Thyroid gland (tissue), 4 donors: ENCODE results near the gene HDAC9. TPM values are rescaled to one million over a fixed set of nuclear protein-coding genes. Genes with fewer than 3 reads are reported as not detected.

ENCODE experiments used
- DNase-seq, 2 donors: peaks; one replicate each; pipeline ENCODE4 v3.0.0-alpha.2; 2019
- H3K27ac ChIP-seq, 3 donors: fragments of 200-600 bp; sonication (generic); 1 replicate in 2 of 3; 2 replicates in 1 of 3; pipeline ENCODE4 v1.5.1; 2016 to 2019; ENCODE audit warnings: mild to moderate bottlenecking in 1 of 3, moderate library complexity in 1 of 3
- H3K27me3 ChIP-seq: fragments of 200-600 bp; sonication (generic); one replicate; pipeline ENCODE4 v1.5.1; 2019
- H3K36me3 ChIP-seq, 2 donors: fragments of 200-600 bp; sonication (generic); one replicate each; pipeline ENCODE4 v1.5.1; 2016 to 2019
- H3K4me1 ChIP-seq, 2 donors: fragments of 200-600 bp; sonication (generic); one replicate each; pipeline ENCODE4 v1.5.1; 2017 to 2019
- H3K4me3 ChIP-seq, 3 donors: fragments of 200-600 bp; sonication (generic); replicated peaks in 1 of 3; 1 replicate in 2 of 3; 2 replicates in 1 of 3; pipeline ENCODE4 v1.5.1; 2016; ENCODE audit warnings: mild to moderate bottlenecking in 1 of 3
- H3K9me3 ChIP-seq: fragments of 200-600 bp; sonication (generic); one replicate; pipeline ENCODE4 v1.5.1; 2017
- CTCF ChIP-seq, 6 experiments: fragments of 200-600 bp in 3 of 6; fragments of 450-650 bp in 3 of 6; sonication (generic) in 3 of 6; IDR thresholded peaks; one replicate each; pipeline ENCODE4 v1.5.1; 2016 to 2019; ENCODE audit warnings: antibody characterized with exemption in 6 of 6, mild to moderate bottlenecking in 2 of 6, inconsistent platforms in 1 of 6, moderate library complexity in 1 of 6
- POLR2A ChIP-seq, 2 donors: fragments of 450-650 bp; IDR thresholded peaks; one replicate each; pipeline ENCODE4 v1.6.1; 2017; ENCODE audit warnings: antibody characterized with exemption in 2 of 2, mild to moderate bottlenecking in 2 of 2, moderate library complexity in 1 of 2
- WGBS, 2 donors: methylation state at CpG; one replicate each; pipeline ENCODE4 v1.1.5; 2017; 5-methylcytosine and 5-hydroxymethylcytosine counted together
- intact Hi-C: fragments of 100-400 bp; cut with DNase I; formaldehyde crosslinking; loops from one replicate; pipeline ENCODE4 v1.15.1; 2023
- total RNA-seq, 4 donors: library from RNA; depleted of rRNA; stranded (reverse); fragments of >200 nt; gene quantifications; one replicate each; pipeline ENCODE4 v1.2.3, GENCODE V29; 2016

Gene HDAC9
- total RNA-seq, 4 donors from 2014 or later, result 5.4 to 28.2 (median 7.2) TPM

DNA sequence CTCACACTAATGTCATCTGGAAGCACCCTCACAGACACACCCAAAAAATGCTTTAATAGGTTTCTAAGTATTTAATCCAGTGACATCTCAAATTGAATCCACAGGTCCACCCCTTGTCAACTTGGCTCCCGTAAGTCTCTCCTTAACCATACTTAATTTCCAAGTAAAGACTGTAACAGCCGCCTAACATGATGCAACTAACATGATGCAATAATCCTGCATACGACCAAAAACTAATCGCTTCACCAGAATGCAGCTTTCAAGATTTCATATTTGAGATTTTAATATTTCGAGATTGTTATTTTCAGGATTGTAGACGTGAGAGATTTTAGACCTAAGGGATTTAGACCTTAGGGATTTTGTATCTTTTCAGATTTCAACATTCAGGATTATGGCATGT, 3.7 kb upstream of the HDAC9 start:
- no peaks in the 10 kb centered on the region for H3K36me3 ChIP-seq
- no peaks in the 10 kb centered on the region for H3K9me3 ChIP-seq
- H3K27me3 ChIP-seq, result no peaks in the 10 kb centered on the region
- DNase-seq, result no peak
- intact Hi-C loops, result no loop called here
- H3K27ac ChIP-seq, result no peak overlapping the region
- WGBS, 2 donors, result 96 to 98% methylated on average over 6 of the region's 6 CpGs
- H3K4me3 ChIP-seq, result no peak overlapping the region
- TF ChIP-seq CTCF (IDR thresholded peaks at IDR 0.05) (no peak), POLR2A (IDR thresholded peaks at IDR 0.05) (no peak)
- peaks cover 0 to 9% of the 10 kb centered on the region in 2 donors for H3K4me1 ChIP-seq

DNA sequence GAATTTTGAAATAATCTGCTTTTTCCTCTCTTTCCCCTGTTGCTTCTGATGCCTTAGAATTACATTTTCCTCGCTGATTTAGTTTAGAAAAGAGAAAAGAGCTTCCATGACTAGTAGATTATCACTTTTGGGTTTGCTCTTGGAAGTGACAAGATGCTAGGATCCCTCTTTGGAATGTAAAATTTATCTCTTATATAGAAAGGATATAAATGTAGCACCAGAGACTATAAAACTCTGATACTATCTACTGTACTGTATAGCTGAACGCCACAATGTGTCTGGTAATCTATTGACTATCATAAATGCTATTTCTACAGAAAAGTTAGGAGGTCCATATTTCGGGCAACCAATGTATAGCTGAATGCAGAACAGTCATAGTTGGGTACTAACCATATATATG, 1.1 kb upstream of the HDAC9 start:
- Histone ChIP-seq H3K4me3 (no peak overlapping the region), H3K27ac (peak overlapping the region in 2 of 3 donors; percentile 58 to 87), H3K9me3 (no peaks in the 10 kb centered on the region), H3K4me1 (peaks cover 0 to 9% of the 10 kb centered on the region in 2 donors), H3K36me3 (no peaks in the 10 kb centered on the region), H3K27me3 (no peaks in the 10 kb centered on the region)
- WGBS, 2 donors, result 93 to 94% methylated on average over 3 of the region's 3 CpGs
- no peak for TF ChIP-seq CTCF (IDR thresholded peaks at IDR 0.05)
- TF ChIP-seq POLR2A (IDR thresholded peaks at IDR 0.05), result no peak
- DNase-seq, result no peak
- intact Hi-C loops, result no loop called here

DNA sequence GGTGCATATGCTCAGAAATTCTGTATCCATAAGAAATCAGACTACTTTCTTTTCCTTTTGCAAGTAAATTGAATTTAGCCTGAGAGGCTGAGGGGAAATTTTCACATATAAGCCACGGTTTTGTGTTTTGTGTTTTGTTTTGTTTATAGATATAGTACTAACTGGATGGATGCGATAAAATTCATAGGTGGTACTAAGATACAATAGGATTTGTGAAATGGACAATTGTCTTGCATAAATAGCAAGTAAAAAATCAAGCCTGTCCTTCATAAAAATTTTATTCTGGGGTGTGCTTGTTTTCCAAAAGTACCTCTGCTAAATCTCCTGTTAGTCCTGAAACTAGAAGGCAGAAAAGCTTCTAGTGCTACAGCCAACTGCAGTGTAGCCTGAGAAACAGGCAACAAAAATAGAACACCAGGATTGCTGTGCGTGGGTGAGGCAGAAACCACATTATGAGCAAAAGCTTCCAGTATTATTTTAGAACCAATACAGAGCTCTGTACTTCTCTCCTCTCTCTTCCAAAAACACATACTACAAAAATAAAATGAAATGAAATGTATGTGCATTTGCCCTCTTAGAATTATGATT, 634 bp upstream of the HDAC9 start:
- Histone ChIP-seq H3K36me3 (no peaks in the 10 kb centered on the region), H3K4me1 (peaks cover 0 to 9% of the 10 kb centered on the region in 2 donors), H3K4me3 (peak overlapping the region in 2 of 3 donors; percentile 11 to 18), H3K27ac (peak overlapping the region; percentile 33 to 87 (median 58)), H3K27me3 (no peaks in the 10 kb centered on the region), H3K9me3 (no peaks in the 10 kb centered on the region)
- 52 to 56% methylated on average over 3 of the region's 3 CpGs for WGBS, 2 donors
- intact Hi-C loops, result no loop called here
- peak; percentile 27 to 45 for DNase-seq
- TF ChIP-seq CTCF (IDR thresholded peaks at IDR 0.05) (no peak), POLR2A (IDR thresholded peaks at IDR 0.05) (no peak)

DNA sequence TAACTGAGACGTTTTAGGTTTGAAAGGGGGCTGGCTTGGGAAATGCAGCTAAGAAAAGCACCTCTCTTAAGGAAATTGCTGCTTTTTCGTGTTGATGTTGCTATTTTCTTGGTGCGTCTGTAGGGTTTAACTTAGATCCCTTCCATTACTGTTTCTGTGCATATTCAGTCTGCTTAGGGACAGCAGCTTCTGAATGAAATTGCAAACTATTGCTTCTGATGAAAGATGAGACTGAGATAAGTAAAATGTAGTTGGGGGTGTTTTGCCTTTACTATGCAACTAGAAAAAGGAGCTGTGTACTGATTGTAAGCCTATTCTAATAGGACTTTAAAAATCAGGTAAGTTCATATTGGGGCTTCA, 772 bp downstream of the HDAC9 start:
- intact Hi-C loops, result no loop called here
- Histone ChIP-seq H3K4me3 (peak overlapping the region in 1 of 3 donors; percentile 18), H3K27me3 (no peaks in the 10 kb centered on the region), H3K27ac (peak overlapping the region; percentile 33 to 87 (median 58)), H3K9me3 (no peaks in the 10 kb centered on the region), H3K36me3 (no peaks in the 10 kb centered on the region), H3K4me1 (peaks cover 0 to 9% of the 10 kb centered on the region in 2 donors)
- TF ChIP-seq CTCF (IDR thresholded peaks at IDR 0.05) (no peak), POLR2A (IDR thresholded peaks at IDR 0.05) (no peak)
- 25 to 26% methylated on average over 3 of the region's 3 CpGs for WGBS, 2 donors
- no peak for DNase-seq

DNA sequence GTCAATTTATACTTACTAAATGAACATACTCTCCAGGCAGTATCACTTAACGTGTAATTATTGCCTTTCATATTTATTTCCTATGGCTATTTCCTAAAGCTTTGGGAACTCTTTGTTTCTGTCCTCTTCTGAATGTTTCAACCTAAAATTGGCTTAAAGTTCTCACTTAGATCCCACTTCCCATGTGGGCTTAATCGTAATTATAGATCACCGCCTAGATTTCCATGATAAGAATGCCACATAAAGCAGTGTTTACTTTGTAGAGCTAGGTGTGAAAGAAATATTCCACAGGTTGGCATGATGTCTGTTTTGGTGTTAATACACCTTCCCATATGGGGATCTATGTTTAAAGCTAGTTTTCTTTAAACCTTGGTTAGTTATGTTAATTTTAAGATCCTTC, 1.5 kb downstream of the HDAC9 start:
- Histone ChIP-seq H3K27me3 (no peaks in the 10 kb centered on the region), H3K9me3 (no peaks in the 10 kb centered on the region), H3K4me1 (peaks cover 0 to 9% of the 10 kb centered on the region in 2 donors), H3K27ac (no peak overlapping the region), H3K36me3 (no peaks in the 10 kb centered on the region), H3K4me3 (no peak overlapping the region)
- intact Hi-C loops, result no loop called here
- DNase-seq, result no peak
- TF ChIP-seq CTCF (IDR thresholded peaks at IDR 0.05) (no peak), POLR2A (IDR thresholded peaks at IDR 0.05) (no peak)
- 76 to 79% methylated on average over 3 of the region's 3 CpGs for WGBS, 2 donors
